IMR-90 (cell line): ENCODE data around the gene CASTOR1.

Experiments
- CTCF ChIP-seq: conservative IDR thresholded peaks from 2 replicates; pipeline ENCODE4 v1.5.1; 2012; ENCODE audit warnings: mild to moderate bottlenecking, low read depth, low read length, improper control_type of control experiment
- POLR2A ChIP-seq: IDR thresholded peaks from 2 replicates; pipeline ENCODE4 v1.6.1; 2012; ENCODE audit warnings: mild to moderate bottlenecking, low read depth, low read length

GRCh38 chr22:30326255-30326705 lies 37.0 kb upstream of the CASTOR1 start:
- no peak for TF ChIP-seq CTCF
- no peak for TF ChIP-seq POLR2A
